Kidney tubule cell (primary cell): ENCODE data around the gene SBSN.
"Not testable (repeated sequence)": the region's sequence is repeated elsewhere in the genome, so short reads cannot be mapped to it uniquely, and the experiment has no call there.

Experiments
- DNase-seq: peaks from one replicate; pipeline ENCODE4 v3.0.0-alpha.2; 2018; ENCODE audit warnings: low spot score

Gene SBSN

GRCh38 chr19:35508129-35508528 is 20.0 kb downstream of the SBSN start:
- DNase-seq = no peak

- no peak for DNase-seq
These were observed 20.6 kb downstream of the SBSN start for GRCh38 chr19:35507561-35507960.

GRCh38 chr19:35506011-35506410 is 22.1 kb downstream of the SBSN start:
- no peak for DNase-seq

GRCh38 chr19:35502751-35503150 is 25.4 kb downstream of the SBSN start:
- DNase-seq = no peak

GRCh38 chr19:35501684-35502083 is 26.4 kb downstream of the SBSN start:
- no peak for DNase-seq

- no peak for DNase-seq
These were observed 27.5 kb downstream of the SBSN start for GRCh38 chr19:35500611-35501010.

GRCh38 chr19:35498984-35499527 is 29.1 kb downstream of the SBSN start:
- no peak for DNase-seq

- no peak for DNase-seq
These were observed 29.9 kb downstream of the SBSN start for GRCh38 chr19:35498220-35498619.

- no peak for DNase-seq
These were observed 30.7 kb downstream of the SBSN start for GRCh38 chr19:35497406-35497805.

GRCh38 chr19:35495107-35496064 is 32.7 kb downstream of the SBSN start:
- peak; percentile 77 for DNase-seq

- no peak for DNase-seq
These were observed 34.1 kb downstream of the SBSN start for GRCh38 chr19:35493971-35494370.

GRCh38 chr19:35491836-35492360 is 36.2 kb downstream of the SBSN start:
- DNase-seq = no peak

GRCh38 chr19:35490364-35490763 is 37.7 kb downstream of the SBSN start, which contains the start of gene KRTDAP:
Gene KRTDAP (minus strand): TSS chr19:35490464. CDS start chr19:35490442, 22 bp downstream.
- DNase-seq = no peak

GRCh38 chr19:35488677-35489076 is 39.4 kb downstream of the SBSN start:
- no peak for DNase-seq

GRCh38 chr19:35487656-35488182 is 40.4 kb downstream of the SBSN start:
- no peak for DNase-seq

GRCh38 chr19:35486268-35486708 is 41.8 kb downstream of the SBSN start:
- no peak for DNase-seq

GRCh38 chr19:35484252-35485036 is 43.7 kb downstream of the SBSN start:
- DNase-seq = no peak

- DNase-seq = no peak
These were observed 45.0 kb downstream of the SBSN start for GRCh38 chr19:35483089-35483488.

GRCh38 chr19:35478794-35479677 is 49.1 kb downstream of the SBSN start:
- no peak for DNase-seq

- no peak for DNase-seq
These were observed 52.0 kb downstream of the SBSN start for GRCh38 chr19:35476149-35476548.

GRCh38 chr19:35474594-35474993 is 53.5 kb downstream of the SBSN start:
- DNase-seq = not testable (repeated sequence)
